Sigmoid colon (tissue), 7 donors: ENCODE results near the gene CCDC137. TPM values are rescaled to one million over a fixed set of nuclear protein-coding genes. Genes with fewer than 3 reads are reported as not detected.

ENCODE experiments used
- DNase-seq: peaks from one replicate; pipeline ENCODE4 v3.0.0-alpha.2; 2019
- H3K27ac ChIP-seq, 4 donors: fragments of 200-600 bp; sonication (generic); one replicate each; pipeline ENCODE4 v1.5.1; 2016 to 2019; ENCODE audit warnings: mild to moderate bottlenecking in 1 of 4
- H3K27me3 ChIP-seq, 3 donors: fragments of 200-600 bp; sonication (generic); one replicate each; pipeline ENCODE4 v1.5.1; 2019; ENCODE audit warnings: mild to moderate bottlenecking in 1 of 3
- H3K36me3 ChIP-seq, 4 donors: fragments of 200-600 bp; sonication (generic); one replicate each; pipeline ENCODE4 v1.5.1; 2016 to 2019
- H3K4me1 ChIP-seq, 4 donors: fragments of 200-600 bp; sonication (generic); one replicate each; pipeline ENCODE4 v1.5.1; 2017 to 2019
- H3K4me3 ChIP-seq, 4 donors: fragments of 200-600 bp; sonication (generic); one replicate each; pipeline ENCODE4 v1.5.1; 2017 to 2019; ENCODE audit warnings: mild to moderate bottlenecking in 2 of 4, moderate library complexity in 1 of 4
- H3K9me3 ChIP-seq, 4 donors: fragments of 200-600 bp in 3 of 4; sonication (generic) in 3 of 4; one replicate each; pipeline versions ENCODE4 v1.5.1 to v1.6.1; 2013 to 2019
- EP300 ChIP-seq, 4 donors: sonication (generic); formaldehyde crosslinking; IDR thresholded peaks; one replicate each; pipeline ENCODE4 v1.6.1; 2017; ENCODE audit warnings: antibody characterized with exemption in 4 of 4
- POLR2A ChIP-seq, 2 donors: fragments of 450-650 bp; IDR thresholded peaks; one replicate each; pipeline ENCODE4 v1.6.1; 2016; ENCODE audit warnings: antibody characterized with exemption in 2 of 2, mild to moderate bottlenecking in 2 of 2, moderate library complexity in 2 of 2
- POLR2AphosphoS5 ChIP-seq, 4 donors: sonication (generic); formaldehyde crosslinking; IDR thresholded peaks; one replicate each; pipeline ENCODE4 v1.6.1; 2017; ENCODE audit warnings: antibody characterized with exemption in 4 of 4
- WGBS, 2 donors: extraction: QIAGEN DNeasy Blood & Tissue Kit; methylation state at CpG; one replicate each; pipeline ENCODE4 v1.1.7; 2013; 5-methylcytosine and 5-hydroxymethylcytosine counted together
- intact Hi-C: fragments of 100-400 bp; cut with DNase I; formaldehyde crosslinking; loops from one replicate; pipeline ENCODE4 v1.15.1; 2023
- polyA plus RNA-seq, 3 donors: library from polyadenylated mRNA; stranded (reverse); fragments of 200-250 nt; gene quantifications; one replicate each; pipeline ENCODE4 v1.2.3, GENCODE V29; 2013
- total RNA-seq, 4 donors: library from RNA; depleted of rRNA; stranded (reverse); fragments of >200 nt; gene quantifications; one replicate each; pipeline ENCODE4 v1.1.0, GENCODE V29; 2016
- TF ChIP-seq, protein P1 (sequence below), 4 experiments: fragments of 450-650 bp in 3 of 4; fragments of 200-600 bp in 1 of 4; IDR thresholded peaks; one replicate each; pipeline ENCODE4 v1.5.1; 2016 to 2019; ENCODE audit warnings: antibody characterized with exemption in 4 of 4, mild to moderate bottlenecking in 3 of 4, moderate library complexity in 2 of 4
- donor health status: healthy with polysubstance abuse.
- donor health status: Bipolar disorder and iron deficiency.
- donor health status: healthy.

Gene CCDC137
- total and polyA plus RNA-seq, 7 donors = 5.5 to 31.1 (median 9.5) TPM

GRCh38 chr17:81656835-81657234, 9.7 kb upstream of the CCDC137 start:
- Histone ChIP-seq H3K4me3 (no peak overlapping the region), H3K36me3 (no peaks in the 10 kb centered on the region), H3K9me3 (no peaks in the 10 kb centered on the region), H3K4me1 (no peaks in the 10 kb centered on the region), H3K27ac (no peak overlapping the region), H3K27me3 (peaks cover 5 to 31% (median 5%) of the 10 kb centered on the region in 3 donors)
- WGBS, 2 donors = 60 to 65% methylated on average over 4 of the region's 4 CpGs
- no peak for TF ChIP-seq POLR2AphosphoS5 (IDR thresholded peaks at IDR 0.05)
- no peak for TF ChIP-seq POLR2A (IDR thresholded peaks at IDR 0.05)
- no peak for TF ChIP-seq EP300 (IDR thresholded peaks at IDR 0.05)
- TF ChIP-seq, protein P1, sequence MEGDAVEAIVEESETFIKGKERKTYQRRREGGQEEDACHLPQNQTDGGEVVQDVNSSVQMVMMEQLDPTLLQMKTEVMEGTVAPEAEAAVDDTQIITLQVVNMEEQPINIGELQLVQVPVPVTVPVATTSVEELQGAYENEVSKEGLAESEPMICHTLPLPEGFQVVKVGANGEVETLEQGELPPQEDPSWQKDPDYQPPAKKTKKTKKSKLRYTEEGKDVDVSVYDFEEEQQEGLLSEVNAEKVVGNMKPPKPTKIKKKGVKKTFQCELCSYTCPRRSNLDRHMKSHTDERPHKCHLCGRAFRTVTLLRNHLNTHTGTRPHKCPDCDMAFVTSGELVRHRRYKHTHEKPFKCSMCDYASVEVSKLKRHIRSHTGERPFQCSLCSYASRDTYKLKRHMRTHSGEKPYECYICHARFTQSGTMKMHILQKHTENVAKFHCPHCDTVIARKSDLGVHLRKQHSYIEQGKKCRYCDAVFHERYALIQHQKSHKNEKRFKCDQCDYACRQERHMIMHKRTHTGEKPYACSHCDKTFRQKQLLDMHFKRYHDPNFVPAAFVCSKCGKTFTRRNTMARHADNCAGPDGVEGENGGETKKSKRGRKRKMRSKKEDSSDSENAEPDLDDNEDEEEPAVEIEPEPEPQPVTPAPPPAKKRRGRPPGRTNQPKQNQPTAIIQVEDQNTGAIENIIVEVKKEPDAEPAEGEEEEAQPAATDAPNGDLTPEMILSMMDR (IDR thresholded peaks at IDR 0.05) = no peak
- intact Hi-C loops = no loop called here
- DNase-seq = no peak

DNA sequence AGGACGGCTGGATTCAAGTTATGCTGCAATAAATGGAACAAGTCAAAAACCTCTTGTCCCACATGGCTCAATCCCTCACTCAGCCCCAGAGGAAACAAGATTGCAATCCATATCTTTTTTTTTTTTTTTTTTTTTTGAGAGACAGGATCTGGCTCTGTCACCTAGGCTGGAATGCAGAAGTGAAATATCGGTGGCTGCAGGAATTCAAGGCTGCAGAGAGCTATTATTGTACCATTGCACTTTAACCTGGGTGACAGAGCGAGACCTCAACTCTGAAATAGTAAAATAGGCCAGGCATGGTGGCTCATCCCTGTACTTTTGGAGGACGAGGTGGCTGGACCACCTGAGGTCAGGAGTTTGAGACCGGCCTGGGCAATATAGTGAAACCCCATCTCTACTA, 7.5 kb upstream of the CCDC137 start:
- peaks cover 0 to 15% (median 0%) of the 10 kb centered on the region in 3 donors for H3K27me3 ChIP-seq
- H3K9me3 ChIP-seq = no peaks in the 10 kb centered on the region
- H3K36me3 ChIP-seq = no peaks in the 10 kb centered on the region
- WGBS, 2 donors = 60 to 84% methylated on average over 5 of the region's 5 CpGs
- no peaks in the 10 kb centered on the region for H3K4me1 ChIP-seq
- no peak for DNase-seq
- intact Hi-C loops = no loop called here
- no peak for TF ChIP-seq EP300 (IDR thresholded peaks at IDR 0.05)
- no peak for TF ChIP-seq POLR2AphosphoS5 (IDR thresholded peaks at IDR 0.05)
- no peak for TF ChIP-seq POLR2A (IDR thresholded peaks at IDR 0.05)
- TF ChIP-seq, protein P1 (IDR thresholded peaks at IDR 0.05) = no peak
- no peak overlapping the region for H3K27ac ChIP-seq
- no peak overlapping the region for H3K4me3 ChIP-seq

DNA sequence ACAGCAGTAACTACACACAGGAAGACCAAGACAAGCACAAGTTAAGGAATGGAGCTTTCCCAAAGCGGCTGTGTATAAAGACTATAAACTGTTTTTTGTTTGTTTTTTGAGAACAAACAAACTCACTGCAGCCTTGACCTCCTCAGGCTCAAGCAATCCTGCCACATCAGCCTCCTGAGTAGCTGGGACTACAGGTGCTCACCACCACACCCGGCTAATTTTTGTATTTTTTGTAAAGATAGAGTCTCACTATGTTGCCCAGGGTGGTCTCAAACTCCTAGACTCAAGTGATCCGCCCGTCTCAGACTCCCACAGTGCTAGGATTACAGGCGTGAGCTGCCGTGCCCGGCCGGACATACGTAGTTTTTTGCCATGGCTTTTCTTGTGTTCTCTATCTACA, 6.1 kb upstream of the CCDC137 start:
- WGBS, 2 donors = 94% methylated on average over 9 of the region's 9 CpGs
- H3K4me3 ChIP-seq = no peak overlapping the region

DNA sequence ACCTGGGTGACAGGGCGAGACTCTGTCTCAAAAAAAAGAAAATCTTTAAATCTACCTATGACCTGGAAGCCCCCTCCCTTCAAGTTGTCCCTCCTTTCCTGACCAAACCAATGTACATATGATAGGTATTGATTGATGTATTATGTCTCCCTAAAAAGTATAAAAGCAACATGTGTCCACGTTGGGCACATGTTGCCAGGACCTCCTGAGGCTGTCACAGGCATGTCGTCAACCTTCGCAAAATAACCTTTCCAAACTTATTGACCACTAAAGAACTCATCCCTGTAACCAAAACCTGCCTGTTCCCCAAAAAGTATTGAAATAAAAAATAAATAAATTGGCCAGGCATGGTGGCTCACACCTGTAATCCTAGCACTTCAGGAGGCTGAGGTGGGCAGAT, 4.5 kb upstream of the CCDC137 start:
- DNase-seq = no peak
- TF ChIP-seq POLR2A (IDR thresholded peaks at IDR 0.05) (no peak), POLR2AphosphoS5 (IDR thresholded peaks at IDR 0.05) (no peak), EP300 (IDR thresholded peaks at IDR 0.05) (no peak)
- TF ChIP-seq, protein P1 (IDR thresholded peaks at IDR 0.05) = no peak
- Histone ChIP-seq H3K27me3 (no peaks in the 10 kb centered on the region), H3K36me3 (peaks cover 0 to 5% (median 0%) of the 10 kb centered on the region in 4 donors), H3K27ac (no peak overlapping the region), H3K4me3 (no peak overlapping the region), H3K9me3 (no peaks in the 10 kb centered on the region), H3K4me1 (peaks cover 0 to 14% (median 12%) of the 10 kb centered on the region in 4 donors)
- intact Hi-C loops = no loop called here
- 92 to 94% methylated on average over 4 of the region's 4 CpGs for WGBS, 2 donors

More for the DNA sequence above, 6.1 kb upstream of the CCDC137 start:
- Histone ChIP-seq H3K4me1 (peaks cover 0 to 6% (median 5%) of the 10 kb centered on the region in 4 donors), H3K9me3 (no peaks in the 10 kb centered on the region), H3K27me3 (peaks cover 0 to under 1% (median 0%) of the 10 kb centered on the region in 3 donors), H3K27ac (no peak overlapping the region), H3K36me3 (peaks cover 0 to 5% (median 0%) of the 10 kb centered on the region in 4 donors)
- intact Hi-C loops = no loop called here
- no peak for DNase-seq
- TF ChIP-seq EP300 (IDR thresholded peaks at IDR 0.05) (no peak), POLR2AphosphoS5 (IDR thresholded peaks at IDR 0.05) (no peak), POLR2A (IDR thresholded peaks at IDR 0.05) (no peak)
- TF ChIP-seq, protein P1 (IDR thresholded peaks at IDR 0.05) = no peak

GRCh38 chr17:81664051-81664470, 2.5 kb upstream of the CCDC137 start:
- H3K27me3 ChIP-seq = no peaks in the 10 kb centered on the region
- WGBS, 2 donors = 73 to 90% methylated on average over 7 of the region's 7 CpGs
- intact Hi-C loops = no loop called here

More at GRCh38 chr17:81664051-81664470, 2.5 kb upstream of the CCDC137 start:
- peaks cover 0 to 8% (median 0%) of the 10 kb centered on the region in 4 donors for H3K36me3 ChIP-seq
- H3K27ac ChIP-seq = no peak overlapping the region
- H3K4me3 ChIP-seq = no peak overlapping the region
- no peaks in the 10 kb centered on the region for H3K9me3 ChIP-seq
- TF ChIP-seq EP300 (IDR thresholded peaks at IDR 0.05) (no peak), POLR2AphosphoS5 (IDR thresholded peaks at IDR 0.05) (no peak), POLR2A (IDR thresholded peaks at IDR 0.05) (no peak)
- TF ChIP-seq, protein P1 (IDR thresholded peaks at IDR 0.05) = no peak
- DNase-seq = no peak
- peaks cover 0 to 27% (median 26%) of the 10 kb centered on the region in 4 donors for H3K4me1 ChIP-seq
